Spleen (tissue), 11 donors: ENCODE results near the gene ZC3H18. TPM values are rescaled to one million over a fixed set of nuclear protein-coding genes. Genes with fewer than 3 reads are reported as not detected.

Experiments used
- DNase-seq: peaks from one replicate; pipeline ENCODE4 v3.0.0-alpha.2; 2020
- H3K27ac ChIP-seq, 8 donors: fragments of 200-600 bp; sonication (generic) in 7 of 8; 1 replicate in 4 of 8; 2 replicates in 4 of 8; pipeline versions ENCODE4 v1.5.0 to v1.8.0; 2016 to 2021; ENCODE audit warnings: inconsistent platforms in 4 of 8, mild to moderate bottlenecking in 4 of 8, moderate library complexity in 1 of 8
- H3K27me3 ChIP-seq, 7 donors: fragments of 200-600 bp; sonication (generic) in 6 of 7; replicated peaks in 1 of 7; 1 replicate in 4 of 7; 2 replicates in 3 of 7; pipeline versions ENCODE4 v1.5.0 to v1.8.0; 2016 to 2021; ENCODE audit warnings: inconsistent platforms in 3 of 7, mild to moderate bottlenecking in 1 of 7
- H3K36me3 ChIP-seq, 6 donors: fragments of 200-600 bp; sonication (generic) in 5 of 6; 1 replicate in 4 of 6; 2 replicates in 2 of 6; pipeline versions ENCODE4 v1.5.0 to v1.8.0; 2016 to 2021; ENCODE audit warnings: inconsistent platforms in 2 of 6
- H3K4me1 ChIP-seq, 6 donors: fragments of 200-600 bp; sonication (generic) in 5 of 6; 1 replicate in 3 of 6; 2 replicates in 3 of 6; pipeline versions ENCODE4 v1.5.0 to v1.8.0; 2016 to 2021; ENCODE audit warnings: inconsistent platforms in 3 of 6
- H3K4me3 ChIP-seq, 8 donors: fragments of 200-600 bp; sonication (generic) in 7 of 8; 1 replicate in 4 of 8; 2 replicates in 4 of 8; pipeline versions ENCODE4 v1.5.0 to v1.8.0; 2016 to 2021; ENCODE audit warnings: inconsistent platforms in 4 of 8, mild to moderate bottlenecking in 4 of 8, moderate library complexity in 2 of 8
- H3K9me3 ChIP-seq, 8 donors: fragments of 200-600 bp; sonication (generic) in 7 of 8; 1 replicate in 4 of 8; 2 replicates in 4 of 8; pipeline versions ENCODE4 v1.5.0 to v1.8.0; 2016 to 2021; ENCODE audit warnings: inconsistent platforms in 4 of 8
- CTCF ChIP-seq, 11 experiments: fragments of 200-600 bp in 7 of 11; fragments of 450-650 bp in 4 of 11; sonication (generic) in 4 of 11; IDR thresholded peaks in 8 of 11; conservative IDR thresholded peaks in 3 of 11; 1 replicate in 7 of 11; 2 replicates in 4 of 11; pipeline versions ENCODE4 v1.4.0 to v1.8.0; 2016 to 2021; ENCODE audit warnings: antibody characterized with exemption in 11 of 11, inconsistent platforms in 4 of 11, mild to moderate bottlenecking in 1 of 11
- POLR2A ChIP-seq, 3 donors: fragments of 450-650 bp; IDR thresholded peaks; one replicate each; pipeline ENCODE4 v1.5.1; 2017; ENCODE audit warnings: antibody characterized with exemption in 3 of 3, mild to moderate bottlenecking in 1 of 3
- POLR2AphosphoS5 ChIP-seq, 3 donors: sonication (generic); formaldehyde crosslinking; IDR thresholded peaks; one replicate each; pipeline ENCODE4 v1.5.1; 2017; ENCODE audit warnings: antibody characterized with exemption in 3 of 3
- WGBS, 5 donors: extraction: QIAGEN DNeasy Blood & Tissue Kit in 3 of 5; methylation state at CpG; one replicate each; pipeline versions ENCODE4 v1.1.5 to v1.1.7; 2013 to 2018; 5-methylcytosine and 5-hydroxymethylcytosine counted together
- intact Hi-C: fragments of 100-400 bp; cut with DNase I; formaldehyde crosslinking; loops from one replicate; pipeline ENCODE4 v1.15.0; 2023; ENCODE audit warnings: low total_unique reads
- polyA plus RNA-seq, 3 donors: library from polyadenylated mRNA; stranded (reverse); fragments of 200-250 nt; gene quantifications; one replicate each; pipeline ENCODE4 v1.2.1, GENCODE V29; 2013
- total RNA-seq, 7 donors: library from RNA; depleted of rRNA in 3 of 7; stranded (reverse); fragments of >200 nt in 3 of 7; fragmentation: NEBNext Ultra II Directional in 4 of 7; extraction: Animal tissue kit (Norgen Biotek cat#: 25700) in 4 of 7; gene quantifications; one replicate each; pipeline versions ENCODE4 v1.1.0 to v1.2.1, GENCODE V29; 2016 to 2021
- donor health status: healthy with polysubstance abuse.
- donor health status: DM: no; HTN: no; CAD: no; lungs with moderate emphysema.
- donor health status: DM: no; HTN: no; CAD: no.
- donor health status: Bipolar disorder and iron deficiency.
- donor health status: healthy.
- donor health status: DM: no; HTN: no; CAD: no.
- donor health status: DM: yes; HTN: yes; CAD: no.

Gene ZC3H18
- total and polyA plus RNA-seq, 10 donors = 18.0 to 65.2 (median 34.7) TPM

- no peak for TF ChIP-seq POLR2AphosphoS5 (IDR thresholded peaks at IDR 0.05)
- TF ChIP-seq POLR2A (IDR thresholded peaks at IDR 0.05) = no peak
- TF ChIP-seq CTCF (IDR thresholded peaks at IDR 0.05 in 8 of 11, conservative IDR thresholded peaks at IDR 0.05 in 3 of 11) = no peak
- Histone ChIP-seq H3K4me3 (no peak overlapping the region), H3K9me3 (no peaks in the 10 kb centered on the region), H3K36me3 (peaks cover 0 to 27% (median 11%) of the 10 kb centered on the region in 6 donors), H3K27me3 (no peaks in the 10 kb centered on the region), H3K27ac (no peak overlapping the region), H3K4me1 (peaks cover 16 to 52% (median 36%) of the 10 kb centered on the region in 6 donors)
- DNase-seq = no peak
- intact Hi-C loops = no loop called here
- 84 to 95% (median 92%) methylated on average over 10 of the region's 10 CpGs for WGBS, 5 donors
Observed at GRCh38 chr16:88661468-88661867, 91.3 kb downstream of the ZC3H18 start.

DNA sequence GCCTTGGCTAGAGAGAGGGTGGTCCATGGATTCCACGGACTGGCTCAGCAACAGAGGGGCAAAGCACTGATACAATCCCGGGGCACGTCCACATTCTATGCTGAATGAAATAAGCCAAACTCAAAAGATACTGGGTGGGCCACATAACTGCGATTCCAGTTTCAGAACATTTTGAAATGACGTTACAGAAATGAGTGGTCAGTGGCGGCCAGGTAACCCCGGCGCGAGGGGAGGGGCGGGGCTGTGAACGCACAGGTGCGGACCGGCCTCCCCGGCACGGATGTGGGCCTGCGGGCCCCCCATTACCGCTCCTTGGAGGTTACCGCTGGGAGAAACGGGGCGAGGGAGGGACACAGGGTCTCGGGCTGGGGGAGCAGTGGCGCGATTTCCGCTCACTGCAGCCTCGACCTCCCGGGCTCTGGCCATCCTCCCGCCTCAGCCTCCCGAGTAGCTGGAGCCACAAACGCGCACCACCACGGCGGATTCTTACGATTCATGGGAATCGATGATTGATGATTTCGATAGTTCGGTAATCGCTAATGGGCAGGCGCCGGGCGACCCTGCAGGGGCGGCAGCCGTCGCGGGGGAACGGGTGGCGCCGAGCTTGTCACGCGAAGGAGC lies 92.1 kb downstream of the ZC3H18 start:
- Histone ChIP-seq H3K36me3 (peaks cover 0 to 19% (median 5%) of the 10 kb centered on the region in 6 donors), H3K4me3 (peak overlapping the region; percentile 51 to 95 (median 84)), H3K9me3 (no peaks in the 10 kb centered on the region), H3K27me3 (no peaks in the 10 kb centered on the region), H3K27ac (peak overlapping the region; percentile 77 to 97 (median 90)), H3K4me1 (peaks cover 16 to 52% (median 36%) of the 10 kb centered on the region in 6 donors)
- intact Hi-C loops = no loop called here
- no peak for DNase-seq
- TF ChIP-seq POLR2A (IDR thresholded peaks at IDR 0.05) (no peak), POLR2AphosphoS5 (IDR thresholded peaks at IDR 0.05) (no peak), CTCF (IDR thresholded peaks at IDR 0.05 in 8 of 11, conservative IDR thresholded peaks at IDR 0.05 in 3 of 11) (no peak)
- WGBS, 5 donors = 2 to 3% (median 3%) methylated on average over 34 to 49 of the region's 49 CpGs

DNA sequence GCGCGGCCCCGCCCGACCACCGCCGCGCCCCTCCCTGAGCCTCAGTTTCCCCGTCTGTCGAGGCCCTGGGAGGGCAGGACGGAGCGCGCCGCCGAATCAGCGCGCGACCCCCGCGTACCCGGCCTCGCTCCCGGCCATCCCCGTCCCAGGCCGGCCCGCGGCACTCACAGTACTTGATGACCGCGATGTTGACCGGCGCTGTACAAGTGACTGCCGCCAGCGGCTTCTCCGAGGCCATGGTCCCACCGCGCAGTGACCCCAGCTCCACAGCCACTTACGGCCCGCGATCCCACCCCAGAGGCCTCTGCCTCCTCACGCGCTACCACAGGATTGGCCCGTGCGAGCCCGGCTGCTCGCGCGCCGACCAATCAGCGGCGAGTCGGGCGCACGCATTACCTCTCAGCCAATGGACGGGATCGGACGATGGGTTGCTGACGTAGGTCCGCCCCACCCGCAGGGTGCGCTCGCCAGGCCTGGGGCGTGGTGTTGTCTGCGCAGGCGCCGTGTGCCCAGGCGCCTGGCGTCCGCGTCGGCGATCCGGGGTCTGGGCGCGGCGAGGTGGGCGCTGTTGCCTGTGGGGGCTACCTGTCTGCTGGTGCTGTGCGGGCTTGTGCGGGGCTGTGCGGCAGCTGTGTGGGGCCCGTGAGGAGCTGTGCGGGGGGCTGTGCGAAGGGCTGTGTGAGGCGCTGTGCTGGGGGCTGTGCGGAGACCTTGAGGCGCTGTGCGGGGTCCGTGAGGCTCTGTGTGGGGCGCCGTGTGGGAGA lies 92.8 kb downstream of the ZC3H18 start, which contains the start of gene MVD:
Gene MVD, minus strand, starts transcription at position 249 of the 764 bp plus-strand sequence. Its CDS starts 11 bp downstream, at position 238.
- Histone ChIP-seq H3K36me3 (peaks cover 0 to 12% (median 2%) of the 10 kb centered on the region in 6 donors), H3K4me1 (peaks cover 16 to 52% (median 36%) of the 10 kb centered on the region in 6 donors), H3K4me3 (peak within 1 kb of the TSS; percentile 51 to 95 (median 84)), H3K27ac (peak within 1 kb of the TSS; percentile 77 to 97 (median 90)), H3K27me3 (no peaks in the 10 kb centered on the region), H3K9me3 (no peaks in the 10 kb centered on the region)
- WGBS, 5 donors = 0 to 1% (median 0%) methylated on average over 28 to 88 of the region's 88 CpGs
- TF ChIP-seq POLR2AphosphoS5 (IDR thresholded peaks at IDR 0.05) (peak; percentile 94 to 97 (median 96)), CTCF (IDR thresholded peaks at IDR 0.05 in 8 of 11, conservative IDR thresholded peaks at IDR 0.05 in 3 of 11) (peak in 1 of 11 experiments; percentile 55), POLR2A (IDR thresholded peaks at IDR 0.05) (peak in 1 of 3 donors; percentile 76)
- intact Hi-C loops = no loop called here
- peak; percentile 97 for DNase-seq

DNA sequence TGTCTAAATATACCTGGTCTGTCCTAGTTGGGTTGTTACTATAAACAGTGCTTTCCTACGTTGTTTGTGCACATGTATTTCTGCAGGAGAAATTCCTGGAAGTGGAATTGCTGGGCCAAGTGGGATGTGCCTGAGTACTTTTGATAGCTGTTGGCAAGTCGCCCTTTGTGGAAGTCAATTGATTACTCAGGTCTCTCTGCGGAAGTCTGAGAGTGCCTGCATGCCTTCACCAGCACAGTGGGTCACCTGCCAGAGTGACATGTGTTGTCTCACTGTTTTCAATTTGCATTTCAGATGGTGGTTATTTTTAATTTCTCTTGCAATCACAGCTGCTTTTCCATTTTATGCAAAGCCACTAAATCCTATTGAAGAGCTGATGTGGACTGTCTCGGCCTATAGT lies 94.9 kb downstream of the ZC3H18 start:
- 67 to 79% (median 77%) methylated on average over 4 of the region's 4 CpGs for WGBS, 5 donors
- no peak for DNase-seq
- intact Hi-C loops = no loop called here

More for the DNA sequence above, 94.9 kb downstream of the ZC3H18 start:
- peaks cover 0 to 11% (median 0%) of the 10 kb centered on the region in 6 donors for H3K36me3 ChIP-seq
- H3K27me3 ChIP-seq = no peaks in the 10 kb centered on the region
- peaks cover 16 to 48% (median 36%) of the 10 kb centered on the region in 6 donors for H3K4me1 ChIP-seq
- no peaks in the 10 kb centered on the region for H3K9me3 ChIP-seq
- no peak overlapping the region for H3K4me3 ChIP-seq
- peak in 1 of 3 donors; percentile 50 for TF ChIP-seq POLR2AphosphoS5 (IDR thresholded peaks at IDR 0.05)
- no peak for TF ChIP-seq POLR2A (IDR thresholded peaks at IDR 0.05)
- no peak overlapping the region for H3K27ac ChIP-seq
